GM19455 (cell line): ENCODE data around the gene NOD2.

Source experiments
- ATAC-seq: cut with Tn5 transposase; IDR thresholded peaks from one replicate; pipeline ENCODE4 v1.9.1; 2021; ENCODE audit not compliant: unreplicated experiment

The NOD2 gene

DNA sequence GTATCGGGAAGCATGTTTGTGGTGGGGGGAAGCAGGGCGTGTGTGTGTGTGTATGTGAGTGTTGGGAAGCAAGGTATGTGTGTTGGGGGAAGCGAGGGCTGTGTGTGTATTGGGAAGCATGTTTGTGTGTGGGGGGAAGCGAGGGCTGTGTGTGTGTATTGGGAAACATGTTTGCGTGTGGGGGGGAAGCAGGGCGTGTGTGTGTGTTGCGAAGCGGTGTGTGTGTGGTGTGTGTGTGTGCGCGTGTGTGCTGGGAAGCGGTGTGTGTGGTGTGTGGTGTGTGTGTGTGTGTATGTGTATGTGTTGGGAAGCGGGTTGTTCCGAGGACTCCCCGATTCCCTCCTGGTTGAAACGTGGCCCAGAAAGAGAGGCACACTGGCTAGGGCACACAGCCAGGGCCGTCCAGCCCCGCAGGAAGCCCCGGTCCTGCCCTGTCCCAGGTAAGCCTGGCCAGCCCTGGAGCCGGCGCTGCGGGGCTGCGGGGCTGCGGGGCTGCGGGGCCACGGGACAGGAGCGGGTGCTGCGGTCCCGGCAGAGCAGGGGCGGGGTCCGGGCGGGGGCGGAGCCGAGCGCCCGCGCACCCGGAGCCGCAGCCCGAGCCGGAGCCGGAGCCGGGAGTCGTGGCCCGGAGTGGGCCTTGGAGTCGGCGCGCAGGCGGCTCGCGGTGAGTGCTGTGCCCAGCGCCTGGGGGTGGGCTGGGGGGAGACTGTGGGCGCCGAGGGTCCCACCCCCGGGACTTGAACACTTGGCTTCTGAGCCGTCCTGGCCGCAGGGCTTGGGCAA is at the start of gene NOD2:
Gene NOD2, plus strand, starts transcription at position 608 of the 783 bp plus-strand sequence. CDS start 5,890 bp downstream, outside the sequence.
- ATAC-seq = no peak

DNA sequence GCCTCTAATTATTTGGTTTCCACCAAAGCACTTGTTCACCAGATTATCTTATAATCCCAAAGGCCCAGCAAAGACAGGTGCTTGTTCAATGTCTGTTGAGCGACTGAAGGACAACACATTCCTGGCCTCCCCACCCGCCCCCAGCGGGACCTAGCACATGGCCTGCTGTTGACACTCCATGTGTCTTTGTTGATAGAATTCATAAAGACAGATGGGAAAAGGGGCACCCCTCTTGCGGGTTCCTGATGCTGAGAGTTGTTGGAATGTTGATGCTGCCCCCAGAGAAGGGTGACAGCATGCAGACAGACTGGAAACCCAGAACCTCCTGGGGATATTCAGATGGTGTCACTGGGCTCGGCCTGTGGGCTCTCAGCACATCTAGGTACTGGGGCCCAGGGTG is 49.2 kb upstream of the NOD2 start:
- ATAC-seq = no peak

DNA sequence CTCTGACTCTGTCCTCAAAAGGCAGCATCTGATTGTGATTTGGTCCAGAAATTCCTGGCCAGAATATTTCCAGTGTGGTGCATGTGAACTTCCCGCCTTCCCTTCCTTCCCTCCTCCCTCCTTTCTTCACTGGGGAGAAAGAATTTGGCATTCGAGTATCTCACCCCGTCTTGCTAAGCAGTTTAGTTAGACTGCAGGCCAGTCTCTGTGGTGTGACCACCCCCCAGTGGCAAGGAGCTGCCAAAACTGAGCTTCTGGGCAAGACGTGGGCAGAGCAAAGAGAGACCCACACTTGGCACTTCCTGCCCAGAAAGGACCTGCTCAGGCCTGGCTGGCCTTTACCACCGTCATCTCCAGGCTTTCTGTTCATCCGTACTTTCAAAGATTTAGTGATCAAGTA is 48.7 kb upstream of the NOD2 start:
- no peak for ATAC-seq

DNA sequence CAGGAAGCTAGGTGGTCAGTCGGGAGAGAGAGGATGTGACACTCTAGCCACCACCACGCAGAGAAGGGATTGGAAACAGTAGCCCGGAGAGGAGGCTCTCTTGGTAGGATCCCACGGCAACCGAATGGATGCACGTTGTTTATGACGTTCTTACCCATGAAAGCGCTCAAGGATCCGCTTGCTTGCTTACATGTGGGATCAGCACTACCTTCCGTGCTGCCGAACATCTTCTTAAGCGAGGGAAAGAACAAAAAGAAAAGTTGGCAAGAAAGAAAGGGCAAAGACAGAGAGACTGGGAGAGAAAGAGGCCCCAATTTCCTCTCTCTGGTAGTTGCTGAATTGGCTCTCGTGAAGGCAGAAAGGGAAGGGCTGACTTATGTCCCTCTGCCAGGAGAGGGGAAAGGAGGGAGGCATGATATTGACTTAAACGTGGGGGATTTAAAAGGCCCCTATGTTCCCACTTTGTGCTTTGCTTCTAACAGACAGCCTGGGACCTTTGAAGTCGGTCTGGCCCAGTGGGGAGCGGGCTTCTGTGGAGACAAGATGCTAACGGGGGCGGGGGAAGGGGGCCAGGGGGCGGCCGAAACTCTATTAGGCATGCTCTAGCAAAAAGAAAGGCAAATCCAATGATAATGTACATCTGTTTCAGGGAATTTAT is 47.7 kb upstream of the NOD2 start:
- no peak for ATAC-seq

DNA sequence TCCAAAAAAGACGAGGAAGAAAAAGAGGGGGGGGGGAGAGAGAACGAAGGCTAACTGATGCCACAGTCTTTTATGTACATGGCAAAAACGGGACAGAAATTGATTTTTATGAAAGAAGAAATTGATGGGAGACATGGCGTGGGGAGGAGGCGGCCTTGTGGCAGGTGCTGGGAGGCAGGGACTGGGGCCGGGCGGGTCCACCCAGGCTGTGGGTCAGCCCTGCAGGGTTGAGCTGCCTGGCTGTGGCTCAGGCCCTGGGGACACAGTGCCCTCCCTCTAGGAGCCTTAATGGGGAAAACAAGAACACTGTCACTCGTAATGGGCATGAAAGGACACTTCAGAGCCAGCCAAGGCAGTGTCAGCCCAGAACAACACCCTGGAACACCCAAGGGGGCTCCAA is 47.1 kb upstream of the NOD2 start:
- no peak for ATAC-seq

DNA sequence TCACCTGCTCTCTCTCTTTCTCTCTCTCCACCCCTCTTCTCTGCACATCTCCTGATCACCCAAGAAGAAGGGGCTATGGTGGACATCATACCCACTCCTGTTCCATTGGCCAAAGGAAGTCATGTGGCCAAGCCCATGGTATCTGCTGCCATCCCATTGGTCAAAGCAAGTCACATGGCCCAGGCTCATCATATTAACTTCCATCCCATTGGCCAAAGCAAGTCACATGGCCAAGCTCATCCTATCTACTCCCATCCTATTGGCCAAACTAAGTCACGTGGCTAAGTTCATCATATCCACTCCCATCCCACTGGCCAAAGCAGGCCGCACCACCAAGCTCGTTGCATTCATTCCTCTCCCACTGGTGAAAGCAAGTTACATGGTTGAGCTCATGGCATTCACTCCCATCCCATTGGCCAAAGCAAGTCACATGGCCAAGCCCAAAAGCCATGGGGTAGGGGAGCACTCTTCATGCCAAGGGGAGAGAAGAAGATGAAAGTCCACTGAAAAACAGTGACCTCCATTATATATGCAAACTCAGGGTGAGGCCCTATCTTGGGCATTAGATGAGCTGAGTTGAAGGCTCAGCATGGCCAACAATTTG is 41.5 kb upstream of the NOD2 start:
- ATAC-seq = no peak

DNA sequence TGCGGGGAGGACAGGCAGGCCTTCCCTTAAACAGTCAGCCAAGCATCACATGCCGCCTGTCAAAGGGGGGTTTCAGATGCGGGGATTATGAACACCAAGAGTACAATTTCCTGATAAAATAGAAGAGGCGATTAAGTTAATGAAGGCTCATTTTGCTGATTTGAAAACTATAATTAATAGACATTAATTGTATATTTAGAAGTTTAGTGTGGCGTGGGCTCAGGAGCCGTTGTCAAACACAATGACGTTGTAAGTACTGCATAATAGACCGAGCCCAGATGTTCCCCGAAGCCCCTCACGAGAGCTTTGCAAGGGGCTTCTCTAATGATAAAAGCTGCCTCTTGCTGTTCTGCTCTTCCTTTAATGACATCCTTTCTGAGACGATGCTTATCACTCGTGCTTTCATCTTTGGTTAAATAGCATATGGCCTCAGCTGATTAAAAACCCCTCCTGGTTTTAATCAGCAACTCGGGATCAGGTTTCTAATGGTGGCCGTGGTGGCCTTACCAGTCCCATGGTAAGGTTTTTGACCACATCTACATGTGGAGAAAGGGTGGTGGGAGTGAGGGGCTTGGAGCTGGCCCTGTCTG is 40.5 kb upstream of the NOD2 start:
- no peak for ATAC-seq

DNA sequence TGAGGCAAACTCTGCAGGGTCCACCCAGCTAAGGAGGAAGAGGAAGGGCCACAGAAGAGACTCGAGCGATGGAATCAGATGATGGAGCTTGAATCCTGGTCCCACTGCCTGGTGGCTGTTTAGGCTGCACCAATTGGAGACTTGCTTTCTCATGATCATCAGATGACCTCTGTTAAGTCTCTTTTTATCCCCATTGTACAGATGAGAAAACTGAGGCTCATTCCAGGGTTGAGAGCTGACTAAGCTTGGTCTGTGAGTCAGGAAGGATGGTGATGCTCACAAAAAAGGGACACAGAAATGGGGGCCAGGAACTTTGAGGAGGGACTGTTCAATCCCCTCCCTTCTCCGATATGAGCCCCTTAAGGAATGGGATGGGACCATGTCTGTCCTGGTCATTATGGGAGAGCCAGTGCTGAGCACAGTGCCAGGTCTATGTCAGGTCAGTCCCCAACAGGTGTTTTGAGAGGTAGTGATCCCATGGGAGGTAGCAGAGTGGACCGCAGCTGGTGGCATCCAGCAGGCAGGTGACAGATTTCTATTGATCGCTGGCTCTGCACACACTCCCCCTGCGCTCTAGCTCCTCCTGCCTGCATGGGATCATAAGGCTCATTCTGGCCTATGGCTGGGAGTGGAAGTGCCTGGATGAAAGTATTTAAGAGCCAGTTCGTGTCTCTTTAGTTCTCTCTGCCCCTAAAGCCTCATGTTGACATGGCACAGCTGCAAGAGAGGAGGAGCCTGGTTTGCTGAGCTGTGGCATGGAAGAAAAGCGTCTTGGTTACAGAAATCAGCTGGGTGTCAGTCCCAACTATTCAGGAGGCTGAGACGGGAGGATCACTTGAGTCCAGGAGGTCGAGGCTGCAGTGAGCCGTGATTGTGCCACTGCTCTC is 39.5 kb upstream of the NOD2 start:
- ATAC-seq = no peak

DNA sequence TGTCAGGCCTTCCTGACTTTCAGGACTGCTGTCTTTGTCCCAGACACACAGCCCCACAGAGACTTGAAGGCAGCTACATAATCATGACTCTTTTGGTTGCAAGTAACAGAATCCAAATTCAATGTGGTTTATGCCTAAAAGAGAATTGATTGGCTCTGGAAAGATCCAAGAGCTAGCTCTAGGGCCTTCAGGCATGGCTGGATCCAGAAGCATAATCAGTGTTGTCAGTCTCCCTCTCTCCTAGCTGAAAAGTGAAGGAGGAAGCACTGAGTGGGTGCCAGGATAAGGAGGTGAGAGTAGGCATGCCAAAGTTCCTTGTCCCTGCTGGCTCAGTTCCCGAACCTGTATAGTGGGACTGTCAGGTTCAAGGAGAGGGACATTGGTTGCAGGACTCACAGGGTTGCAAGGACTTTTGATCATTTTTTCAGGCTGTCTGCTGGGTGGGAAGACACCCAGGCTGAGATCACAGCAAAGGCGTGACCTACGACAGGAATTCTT is 37.8 kb upstream of the NOD2 start:
- no peak for ATAC-seq

DNA sequence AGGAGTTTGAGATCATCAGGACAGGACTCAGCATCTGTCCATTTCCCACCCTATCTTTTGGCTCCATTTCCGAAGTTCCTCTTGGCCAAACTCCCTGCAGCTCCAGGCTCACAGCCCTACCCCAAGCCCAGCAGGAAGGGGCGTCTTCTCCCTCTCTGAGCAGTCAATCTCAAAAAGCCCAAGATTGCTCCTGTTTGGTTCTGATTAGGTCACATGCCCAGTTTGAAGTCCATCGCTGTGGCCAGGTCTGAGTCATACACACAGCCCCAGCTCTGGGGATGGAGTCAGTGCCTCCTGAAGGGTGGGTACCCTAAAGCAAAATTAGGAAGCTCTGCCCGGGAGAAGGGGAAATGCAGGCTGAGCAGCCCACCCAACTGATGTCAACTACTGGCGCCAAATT is 36.2 kb upstream of the NOD2 start:
- ATAC-seq = no peak

DNA sequence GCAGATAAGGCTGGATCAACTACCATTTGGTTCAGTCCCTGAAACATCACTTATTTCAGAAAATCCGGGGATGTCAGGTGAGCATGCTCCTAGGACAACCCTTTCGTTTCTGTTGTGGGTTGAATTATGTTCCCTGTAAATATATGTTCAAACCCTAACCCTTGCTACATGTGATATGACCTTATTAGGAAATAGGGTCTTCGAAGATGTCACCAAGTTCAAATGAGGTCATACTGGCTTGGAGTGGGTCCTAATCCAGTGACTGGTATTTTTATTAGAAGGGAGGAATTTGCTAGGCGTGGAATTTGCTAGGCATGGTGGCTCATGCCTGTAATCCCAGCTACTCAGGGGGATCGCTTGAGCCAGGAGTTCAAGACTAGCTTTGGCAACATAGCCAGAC is 33.6 kb upstream of the NOD2 start:
- ATAC-seq = no peak

DNA sequence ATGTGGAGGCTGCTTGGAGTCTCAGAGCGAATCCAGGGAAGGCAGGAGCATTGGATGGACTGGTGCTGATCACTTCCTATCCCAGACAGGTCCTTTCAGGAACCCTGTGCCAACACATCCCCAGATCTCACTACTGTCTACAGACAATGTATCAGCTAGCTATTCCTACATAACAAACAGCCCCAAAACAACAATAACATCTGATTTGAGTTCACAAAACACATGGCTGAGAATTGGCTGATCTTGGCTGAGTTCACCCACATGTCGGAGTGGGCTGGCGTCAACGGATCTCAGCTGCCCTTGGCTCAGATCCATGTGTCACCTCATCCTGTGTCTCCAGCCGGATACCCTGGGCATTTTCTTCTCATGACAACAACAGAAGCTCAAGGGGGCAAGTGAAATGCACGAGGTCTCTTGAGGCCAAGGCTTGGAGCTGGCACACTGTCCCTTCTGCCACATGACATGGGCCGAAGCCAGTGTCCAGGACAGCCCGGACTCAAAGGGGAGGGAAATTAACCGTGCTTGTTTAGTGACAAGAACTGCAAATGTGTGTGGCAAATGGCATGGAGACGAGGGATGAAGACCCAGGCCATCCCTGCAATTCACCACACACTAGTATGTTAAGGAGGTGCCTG is 31.0 kb upstream of the NOD2 start:
- no peak for ATAC-seq

DNA sequence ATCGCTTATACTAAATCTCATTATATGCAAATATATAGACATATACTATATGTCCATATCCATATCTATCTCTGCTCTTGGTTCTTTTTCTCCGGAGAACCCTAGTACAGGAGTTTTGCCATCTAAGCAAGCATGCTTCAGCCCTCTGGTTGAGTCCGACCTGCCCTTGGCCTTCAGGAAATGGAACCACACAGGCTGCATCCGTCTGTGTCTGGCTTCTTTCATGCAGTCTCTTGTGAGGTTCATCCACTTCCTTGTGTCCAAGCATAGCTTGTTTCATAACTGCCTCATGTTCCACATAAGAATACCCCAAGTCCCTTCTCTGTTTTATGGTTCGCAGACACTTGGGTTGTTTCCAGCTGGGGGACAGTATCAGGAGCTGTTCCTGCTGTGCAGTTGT is 29.1 kb upstream of the NOD2 start:
- no peak for ATAC-seq

DNA sequence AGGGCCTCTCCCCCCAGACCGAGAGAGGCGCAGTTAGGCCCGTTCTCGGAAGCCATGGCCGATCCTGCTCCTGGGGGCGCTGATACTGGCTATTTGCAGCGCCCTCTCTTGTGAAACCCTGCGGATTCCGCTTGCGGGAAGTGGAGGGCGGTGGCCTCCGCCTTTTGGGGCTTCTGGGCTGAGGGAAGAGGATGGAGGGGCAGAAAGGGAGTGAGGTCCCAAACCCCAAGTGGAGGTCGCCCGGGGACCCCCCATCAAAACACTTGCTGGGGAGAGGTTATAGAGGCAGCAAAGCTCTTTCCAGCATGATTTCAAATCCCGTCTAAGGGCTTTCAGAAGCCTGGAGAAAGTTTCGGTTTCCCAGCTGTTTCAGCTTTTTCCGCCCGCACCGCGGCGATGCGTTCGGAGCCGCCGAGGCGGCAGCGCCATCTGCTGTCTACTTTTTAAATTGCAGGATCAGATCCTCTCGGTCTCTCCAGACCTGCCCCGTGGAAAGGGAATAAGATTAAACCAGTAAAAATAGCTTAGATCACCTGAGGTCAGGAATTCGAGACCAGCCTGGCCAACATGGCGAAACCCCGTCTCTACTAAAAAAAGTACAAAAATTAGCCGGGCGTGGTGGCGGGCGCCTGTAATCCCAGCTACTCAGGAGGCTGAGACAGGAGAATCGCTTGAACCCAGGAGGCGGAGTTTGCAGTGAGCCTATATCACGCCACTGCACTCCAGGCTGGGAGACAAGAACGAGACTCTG is 28.1 kb upstream of the NOD2 start:
- no peak for ATAC-seq

DNA sequence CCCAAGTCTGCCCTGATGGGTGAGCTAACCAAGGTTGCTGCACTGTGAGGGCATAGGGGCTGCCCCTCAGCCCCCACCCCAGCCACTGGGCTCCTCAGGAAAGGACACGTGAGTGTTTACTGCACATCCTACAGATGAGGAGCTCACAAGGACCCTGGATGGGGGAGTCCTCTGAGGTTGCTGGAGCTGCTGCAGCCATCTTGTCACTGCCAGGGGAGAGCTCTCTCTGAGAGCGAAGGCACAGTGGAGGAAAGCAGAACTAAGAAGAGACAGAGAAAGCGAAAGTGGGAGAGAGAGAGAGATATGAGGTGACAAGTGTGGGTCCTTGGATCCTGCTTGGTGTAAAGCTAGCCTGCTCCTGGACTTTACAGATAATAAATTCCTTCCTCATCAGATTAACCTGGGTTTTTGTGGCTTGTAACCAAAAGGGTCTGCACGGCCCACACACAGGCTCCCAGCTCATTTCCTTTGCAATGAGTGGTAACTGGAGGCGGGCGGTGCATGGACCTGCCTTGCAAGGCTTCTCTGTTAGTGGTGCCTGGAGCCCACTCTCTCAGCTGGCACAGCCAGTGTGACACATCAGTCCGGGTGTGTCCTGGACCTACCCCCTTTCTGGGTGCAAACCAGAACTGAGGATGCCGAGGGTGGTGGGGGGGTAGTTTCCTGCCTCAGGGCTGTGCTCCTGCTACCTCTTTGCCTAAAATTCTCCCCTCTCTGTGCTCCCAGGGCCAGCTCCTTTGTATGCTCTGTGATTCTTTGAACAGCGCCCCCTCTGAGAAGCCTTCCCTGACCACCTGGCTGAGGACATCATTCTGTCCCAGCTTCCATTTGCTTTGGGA is 26.5 kb upstream of the NOD2 start:
- ATAC-seq = peak; percentile 82

DNA sequence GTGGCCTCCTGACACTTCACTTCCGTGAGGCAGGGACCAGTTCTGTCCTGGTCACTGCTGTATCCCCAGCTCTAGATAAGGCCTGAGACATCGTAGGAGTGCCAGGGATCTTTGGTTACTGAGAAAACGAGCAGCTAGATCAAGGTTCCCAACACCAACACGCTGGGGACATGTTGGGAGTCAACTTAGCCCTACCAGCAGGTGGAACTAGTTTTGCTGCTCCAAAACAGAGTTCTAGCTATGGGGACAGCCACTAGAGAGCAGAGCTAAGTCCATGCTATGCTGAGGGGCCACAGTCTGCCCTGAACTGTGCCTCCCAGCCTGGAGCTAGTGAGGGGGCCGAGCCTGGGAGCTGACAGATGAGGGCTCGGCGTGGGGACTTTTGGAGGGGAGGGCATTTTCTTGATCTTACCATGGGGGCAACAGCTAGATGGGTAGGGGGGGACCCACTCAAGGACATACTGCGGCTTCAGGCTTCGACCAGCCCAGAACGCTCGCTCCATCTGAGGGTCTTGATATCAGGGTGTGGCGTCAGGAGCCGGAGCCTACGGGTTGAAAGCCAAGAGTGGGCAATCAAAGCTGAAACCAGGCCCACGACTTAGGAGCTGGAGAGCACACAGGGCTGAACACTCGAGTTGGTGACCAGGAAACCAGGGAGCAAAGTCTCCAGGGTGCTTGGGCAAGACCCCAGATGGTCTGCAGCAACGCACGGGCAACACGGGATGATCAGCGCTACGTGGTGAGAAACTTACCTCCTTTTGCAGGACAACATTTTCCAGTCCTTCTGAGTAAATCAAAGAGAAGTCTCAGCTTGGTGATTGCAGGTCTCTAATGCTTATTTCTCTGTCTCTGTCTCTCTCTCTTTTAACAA is 25.7 kb upstream of the NOD2 start:
- ATAC-seq = no peak

DNA sequence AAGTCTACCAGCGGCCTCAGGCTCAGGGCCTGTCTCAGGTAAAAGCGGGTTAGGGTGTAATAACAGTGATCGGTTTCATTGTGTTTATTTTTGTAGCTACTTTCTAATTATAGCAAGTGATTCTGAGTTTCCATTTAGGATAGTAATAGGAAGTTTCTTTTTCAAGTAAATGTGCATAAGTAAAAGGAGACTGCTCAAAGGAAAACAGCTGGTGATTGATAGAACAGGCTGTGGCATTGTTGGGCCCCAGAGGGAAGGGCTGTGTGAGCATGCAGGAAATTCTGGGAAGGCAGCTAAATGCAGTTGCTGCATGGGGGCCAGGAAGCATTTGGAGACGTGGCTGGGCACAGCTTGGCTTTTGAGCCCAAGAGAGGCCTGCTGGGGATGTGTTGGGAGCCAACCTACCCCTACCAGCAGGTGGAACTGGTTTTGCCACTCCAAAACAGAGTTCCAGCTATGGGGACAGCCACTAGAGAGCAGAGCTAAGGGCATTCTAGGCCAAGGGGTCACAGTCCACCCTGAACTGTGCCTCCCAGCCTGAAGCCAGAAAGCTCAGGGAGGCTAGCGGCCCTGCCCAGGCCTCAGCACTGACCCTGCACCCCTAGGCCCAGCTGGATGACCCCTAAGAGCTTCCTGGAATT is 24.9 kb upstream of the NOD2 start:
- no peak for ATAC-seq
